ENCODE results near the gene PRKAG2.

The PRKAG2 gene

DNA sequence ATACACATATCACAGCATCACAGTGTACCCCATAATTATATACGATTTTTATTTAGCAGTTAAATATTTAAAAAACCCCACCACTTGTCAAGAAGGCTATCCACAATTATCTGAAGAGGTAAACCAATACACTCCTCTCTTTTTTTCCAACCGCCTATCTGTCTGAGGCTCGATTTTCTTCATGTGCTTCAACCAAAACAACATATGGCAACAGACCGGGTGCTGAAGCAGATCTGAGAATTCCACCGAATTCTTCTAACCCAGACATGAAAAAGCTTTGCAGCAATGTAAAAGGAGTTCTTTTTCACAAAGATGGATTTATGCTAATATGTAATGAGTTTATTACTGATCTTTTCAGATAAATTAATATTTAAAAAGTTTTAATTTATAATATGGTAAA, 224.8 kb downstream of the PRKAG2 start:
- Histone ChIP-seq H3K4me1 (no peaks in the 10 kb centered on the region), H3K27me3 (ENCODE audit: control insufficient read depth, insufficient read depth, low read length) (no peaks in the 10 kb centered on the region), H3K36me3 (ENCODE audit: control insufficient read depth, insufficient read depth, low read length) (no peaks in the 10 kb centered on the region), H3K9me3 (ENCODE audit: control insufficient read depth, low read length) (no peaks in the 10 kb centered on the region), H3K27ac (no peak overlapping the region), H3K9ac (no peak overlapping the region), H2AFZ (no peak overlapping the region), H3K4me2 (ENCODE audit: low read length) (no peak overlapping the region), H3K4me3 (ENCODE audit: low read depth, low read length) (no peak overlapping the region), H3K79me2 (no peaks in the 10 kb centered on the region)
- TF ChIP-seq CTCF (IDR thresholded peaks at IDR 0.05): no peak

DNA sequence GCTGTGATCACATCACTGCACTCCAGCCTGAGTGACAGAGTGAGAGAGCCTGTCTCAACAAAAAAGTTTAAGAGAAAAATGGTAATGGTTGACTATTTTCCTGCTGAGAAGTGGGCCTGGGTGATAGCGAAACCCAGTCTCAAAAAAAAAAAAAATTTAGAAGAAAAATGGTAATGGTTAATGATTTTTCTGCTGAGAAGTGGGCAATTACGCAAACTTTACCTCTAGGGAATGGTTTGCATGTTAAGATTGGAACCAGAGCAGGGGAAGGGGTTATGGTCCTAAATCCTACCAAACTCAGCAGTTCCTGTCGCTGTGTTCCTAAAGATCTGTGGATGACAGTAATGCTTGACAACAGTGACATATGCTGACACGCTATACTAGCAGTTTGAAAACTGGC, 226.8 kb downstream of the PRKAG2 start:
- H3K4me2 ChIP-seq (ENCODE audit: low read length): no peak overlapping the region
- TF ChIP-seq CTCF (IDR thresholded peaks at IDR 0.05): no peak
- no peak overlapping the region for H2AFZ ChIP-seq
- H3K36me3 ChIP-seq (ENCODE audit: control insufficient read depth, insufficient read depth, low read length): no peaks in the 10 kb centered on the region
- no peak overlapping the region for H3K9ac ChIP-seq
- H3K27me3 ChIP-seq (ENCODE audit: control insufficient read depth, insufficient read depth, low read length): no peaks in the 10 kb centered on the region
- no peak overlapping the region for H3K27ac ChIP-seq
- no peak overlapping the region for H3K4me3 ChIP-seq (ENCODE audit: low read depth, low read length)
- no peaks in the 10 kb centered on the region for H3K4me1 ChIP-seq
- no peaks in the 10 kb centered on the region for H3K9me3 ChIP-seq (ENCODE audit: control insufficient read depth, low read length)
- H3K79me2 ChIP-seq: no peaks in the 10 kb centered on the region

GRCh38 chr7:151648429-151648828, 228.5 kb downstream of the PRKAG2 start:
- Histone ChIP-seq H3K9ac (no peak overlapping the region), H3K36me3 (ENCODE audit: control insufficient read depth, insufficient read depth, low read length) (no peaks in the 10 kb centered on the region), H3K4me2 (ENCODE audit: low read length) (no peak overlapping the region), H2AFZ (no peak overlapping the region), H3K4me3 (ENCODE audit: low read depth, low read length) (no peak overlapping the region), H3K27me3 (ENCODE audit: control insufficient read depth, insufficient read depth, low read length) (no peaks in the 10 kb centered on the region), H3K9me3 (ENCODE audit: control insufficient read depth, low read length) (no peaks in the 10 kb centered on the region), H3K27ac (no peak overlapping the region), H3K79me2 (no peaks in the 10 kb centered on the region), H3K4me1 (no peaks in the 10 kb centered on the region)
- TF ChIP-seq CTCF (IDR thresholded peaks at IDR 0.05): no peak

DNA sequence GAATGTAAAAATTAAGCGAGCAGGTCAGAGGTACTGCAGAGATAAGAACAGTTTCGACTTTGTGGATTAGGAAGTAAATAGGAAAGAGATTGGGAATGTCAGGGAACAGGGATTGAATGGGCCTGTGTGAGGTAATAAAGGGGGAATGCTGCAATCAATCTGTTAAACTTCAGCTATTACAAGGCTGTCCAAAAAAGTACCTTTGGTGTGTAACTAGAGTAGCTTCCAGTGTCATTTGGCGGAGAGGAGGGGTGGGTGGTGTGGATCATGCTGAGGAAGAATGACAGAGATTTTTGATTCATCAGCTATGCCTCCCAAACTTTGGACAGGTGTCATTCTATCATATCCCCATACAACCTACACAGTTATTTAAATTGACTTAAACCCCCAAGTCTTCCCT, 229.0 kb downstream of the PRKAG2 start:
- no peaks in the 10 kb centered on the region for H3K36me3 ChIP-seq (ENCODE audit: control insufficient read depth, insufficient read depth, low read length)
- no peaks in the 10 kb centered on the region for H3K9me3 ChIP-seq (ENCODE audit: control insufficient read depth, low read length)
- H3K9ac ChIP-seq: no peak overlapping the region
- TF ChIP-seq CTCF (IDR thresholded peaks at IDR 0.05): no peak
- H3K4me1 ChIP-seq: no peaks in the 10 kb centered on the region
- no peak overlapping the region for H3K4me3 ChIP-seq (ENCODE audit: low read depth, low read length)
- H2AFZ ChIP-seq: no peak overlapping the region
- no peaks in the 10 kb centered on the region for H3K27me3 ChIP-seq (ENCODE audit: control insufficient read depth, insufficient read depth, low read length)
- H3K79me2 ChIP-seq: no peaks in the 10 kb centered on the region
- no peak overlapping the region for H3K4me2 ChIP-seq (ENCODE audit: low read length)
- H3K27ac ChIP-seq: no peak overlapping the region

- no peaks in the 10 kb centered on the region for H3K4me1 ChIP-seq
- no peaks in the 10 kb centered on the region for H3K79me2 ChIP-seq
- no peak overlapping the region for H3K4me3 ChIP-seq (ENCODE audit: low read depth, low read length)
- H3K9me3 ChIP-seq (ENCODE audit: control insufficient read depth, low read length): no peaks in the 10 kb centered on the region
- no peaks in the 10 kb centered on the region for H3K36me3 ChIP-seq (ENCODE audit: control insufficient read depth, insufficient read depth, low read length)
- no peak overlapping the region for H3K4me2 ChIP-seq (ENCODE audit: low read length)
- TF ChIP-seq CTCF (IDR thresholded peaks at IDR 0.05): no peak
- no peak overlapping the region for H3K27ac ChIP-seq
- no peaks in the 10 kb centered on the region for H3K27me3 ChIP-seq (ENCODE audit: control insufficient read depth, insufficient read depth, low read length)
- no peak overlapping the region for H2AFZ ChIP-seq
- H3K9ac ChIP-seq: no peak overlapping the region
Measured at GRCh38 chr7:151647006-151647405, 229.9 kb downstream of the PRKAG2 start.
